HepG2 (cell line): Measurements from ENCODE around the gene ASGR1. TPM values are rescaled to one million over a fixed set of nuclear protein-coding genes. Genes with fewer than 3 reads are reported as not detected.

Source experiments
- CBX5 ChIP-seq: sonication (generic); formaldehyde crosslinking; IDR thresholded peaks from 2 replicates; pipeline ENCODE4 v1.4.0; 2020; ENCODE audit warnings: missing genetic modification reagents, borderline replicate concordance
- DNMT1 ChIP-seq: sonication (generic); formaldehyde crosslinking; IDR thresholded peaks from 2 replicates; pipeline ENCODE4 v1.5.1; 2020; ENCODE audit warnings: mild to moderate bottlenecking, missing genetic modification reagents
- HDAC6 ChIP-seq: fragments of 200-600 bp; sonication (generic); IDR thresholded peaks from 2 replicates; pipeline ENCODE4 v1.7.0; 2017; ENCODE audit warnings: mild to moderate bottlenecking, antibody characterized with exemption, low read length, low read depth
- RAD51 ChIP-seq: fragments of 450-650 bp; IDR thresholded peaks from 2 replicates; pipeline ENCODE4 v1.6.1; 2016; ENCODE audit warnings: borderline replicate concordance
- RBAK ChIP-seq: sonication (generic); formaldehyde crosslinking; IDR thresholded peaks from 2 replicates; pipeline ENCODE4 v1.5.1; 2020; ENCODE audit warnings: mild to moderate bottlenecking, missing genetic modification reagents
- SMARCE1 ChIP-seq: fragments of 450-650 bp; IDR thresholded peaks from 2 replicates; pipeline ENCODE4 v1.6.1; 2017; ENCODE audit warnings: borderline replicate concordance
- SNAI1 ChIP-seq: sonication (generic); formaldehyde crosslinking; IDR thresholded peaks from 2 replicates; pipeline ENCODE4 v1.5.0; 2020; ENCODE audit warnings: mild to moderate bottlenecking, missing genetic modification reagents, borderline replicate concordance
- U2AF2 ChIP-seq: fragments of 200-400 bp; formaldehyde crosslinking; IDR thresholded peaks from 2 replicates; pipeline ENCODE4 v1.6.1; 2017; ENCODE audit warnings: low read depth, mild to moderate bottlenecking, low read length
- ZC3H13 ChIP-seq: sonication (generic); formaldehyde crosslinking; IDR thresholded peaks from 2 replicates; pipeline ENCODE4 v1.8.1; 2023; ENCODE audit warnings: mild to moderate bottlenecking, missing genetic modification reagents, moderate library complexity
- ZFP90 ChIP-seq: sonication (generic); formaldehyde crosslinking; IDR thresholded peaks from 2 replicates; pipeline ENCODE4 v1.8.0; 2022; ENCODE audit warnings: missing genetic modification reagents, mild to moderate bottlenecking, inconsistent platforms, borderline replicate concordance
- ZNF569 ChIP-seq: sonication (generic); formaldehyde crosslinking; IDR thresholded peaks from 2 replicates; pipeline ENCODE4 v1.5.0; 2020; ENCODE audit warnings: mild to moderate bottlenecking, missing genetic modification reagents, moderate library complexity, borderline replicate concordance
- ZNF776 ChIP-seq: sonication (generic); formaldehyde crosslinking; IDR thresholded peaks from 2 replicates; pipeline ENCODE4 v1.4.0; 2020; ENCODE audit warnings: mild to moderate bottlenecking, missing genetic modification reagents
- ZNF781 ChIP-seq: sonication (generic); formaldehyde crosslinking; IDR thresholded peaks from 2 replicates; pipeline ENCODE4 v1.5.1; 2020; ENCODE audit warnings: borderline replicate concordance, mild to moderate bottlenecking, missing genetic modification reagents; ENCODE audit errors: not compliant biosample characterization
- ZNF839 ChIP-seq: sonication (generic); formaldehyde crosslinking; IDR thresholded peaks from 2 replicates; pipeline ENCODE4 v1.4.0; 2020; ENCODE audit warnings: missing genetic modification reagents, mild to moderate bottlenecking, borderline replicate concordance
- polyA plus RNA-seq, 8 experiments: library from polyadenylated mRNA; depleted of rRNA in 3 of 8; stranded (reverse) in 7 of 8; unstranded in 1 of 8; fragments of >200 nt; fragmentation: Illumina TruSeq in 4 of 8; extraction: Trizol in 4 of 8; gene quantifications; 2 replicates each; pipeline versions ENCODE4 v1.2.1 to v1.2.3, GENCODE V29; 2011 to 2016; ENCODE audit warnings: low read depth in 4 of 8, missing spikeins in 1 of 8, mixed read lengths in 1 of 8; ENCODE audit not compliant: insufficient read depth in 1 of 8
- total RNA-seq, 5 experiments: library from RNA; depleted of rRNA; stranded (reverse); fragments of >200 nt; fragmentation: Illumina TruSeq; extraction: Trizol; gene quantifications; 2 replicates each; pipeline ENCODE4 v1.2.3, GENCODE V29; 2016; ENCODE audit warnings: low read depth in 1 of 5
- TF ChIP-seq, protein P1 (sequence below): sonication (generic); formaldehyde crosslinking; IDR thresholded peaks from 2 replicates; pipeline ENCODE4 v1.5.1; 2020; ENCODE audit warnings: mild to moderate bottlenecking, moderate library complexity, missing genetic modification reagents
- TF ChIP-seq, protein P2 (sequence below): IDR thresholded peaks from 2 replicates; pipeline ENCODE4 v1.6.1; 2016; ENCODE audit warnings: mild to moderate bottlenecking
- TF ChIP-seq, protein P3 (sequence below): sonication (generic); formaldehyde crosslinking; IDR thresholded peaks from 2 replicates; pipeline ENCODE4 v1.4.0; 2020; ENCODE audit warnings: missing genetic modification reagents, borderline replicate concordance
- TF ChIP-seq, protein P4 (sequence below): IDR thresholded peaks from 2 replicates; pipeline ENCODE4 v1.4.0; 2020; ENCODE audit warnings: mild to moderate bottlenecking, missing genetic modification reagents
- TF ChIP-seq, protein P5 (sequence below): IDR thresholded peaks from 2 replicates; pipeline ENCODE4 v1.6.1; 2016

The ASGR1 gene
- total and polyA plus RNA-seq, 2 of the 13 experiments (the other 11 are each of a cell fraction or from before 2014, with no cell fraction given) = 353 to 796 TPM

DNA sequence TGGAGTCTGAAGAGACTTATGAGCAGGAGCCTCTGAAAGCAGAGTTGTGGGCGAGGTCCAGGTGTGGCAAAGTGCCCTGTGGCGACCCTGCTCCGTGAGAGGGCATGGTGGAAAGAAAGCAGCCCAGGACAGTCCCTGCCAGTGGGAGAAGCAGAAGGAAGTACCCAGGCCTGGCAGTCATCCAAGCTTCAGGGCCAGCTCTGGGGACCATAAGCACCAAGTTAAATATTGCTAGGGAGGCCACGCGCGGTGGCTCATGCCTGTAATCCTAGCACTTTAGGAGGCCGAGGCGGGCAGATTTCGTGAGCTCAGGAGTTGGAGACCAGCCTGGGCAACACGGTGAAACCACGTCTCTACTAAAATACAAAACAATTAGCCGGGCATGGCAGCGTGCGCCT lies 4.9 kb upstream of the ASGR1 start (continued):
- TF ChIP-seq RBAK (no peak), SMARCE1 (no peak), CBX5 (CRISPR knock-in tag) (no peak), RAD51 (no peak), SNAI1 (CRISPR knock-in tag) (no peak), ZNF776 (CRISPR knock-in tag) (no peak), U2AF2 (no peak), DNMT1 (no peak), ZFP90 (0 out of 2 replicates have a peak, but pooled peaks have one; percentile 52), ZC3H13 (no peak), ZNF839 (CRISPR knock-in tag) (no peak), ZNF569 (CRISPR knock-in tag) (no peak), HDAC6 (no peak), ZNF781 (CRISPR knock-in tag) (no peak)
- TF ChIP-seq, protein P1, sequence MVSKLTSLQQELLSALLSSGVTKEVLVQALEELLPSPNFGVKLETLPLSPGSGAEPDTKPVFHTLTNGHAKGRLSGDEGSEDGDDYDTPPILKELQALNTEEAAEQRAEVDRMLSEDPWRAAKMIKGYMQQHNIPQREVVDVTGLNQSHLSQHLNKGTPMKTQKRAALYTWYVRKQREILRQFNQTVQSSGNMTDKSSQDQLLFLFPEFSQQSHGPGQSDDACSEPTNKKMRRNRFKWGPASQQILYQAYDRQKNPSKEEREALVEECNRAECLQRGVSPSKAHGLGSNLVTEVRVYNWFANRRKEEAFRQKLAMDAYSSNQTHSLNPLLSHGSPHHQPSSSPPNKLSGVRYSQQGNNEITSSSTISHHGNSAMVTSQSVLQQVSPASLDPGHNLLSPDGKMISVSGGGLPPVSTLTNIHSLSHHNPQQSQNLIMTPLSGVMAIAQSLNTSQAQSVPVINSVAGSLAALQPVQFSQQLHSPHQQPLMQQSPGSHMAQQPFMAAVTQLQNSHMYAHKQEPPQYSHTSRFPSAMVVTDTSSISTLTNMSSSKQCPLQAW = peak; percentile 69; the same call in 1 of the 2 replicates
- TF ChIP-seq, protein P2, sequence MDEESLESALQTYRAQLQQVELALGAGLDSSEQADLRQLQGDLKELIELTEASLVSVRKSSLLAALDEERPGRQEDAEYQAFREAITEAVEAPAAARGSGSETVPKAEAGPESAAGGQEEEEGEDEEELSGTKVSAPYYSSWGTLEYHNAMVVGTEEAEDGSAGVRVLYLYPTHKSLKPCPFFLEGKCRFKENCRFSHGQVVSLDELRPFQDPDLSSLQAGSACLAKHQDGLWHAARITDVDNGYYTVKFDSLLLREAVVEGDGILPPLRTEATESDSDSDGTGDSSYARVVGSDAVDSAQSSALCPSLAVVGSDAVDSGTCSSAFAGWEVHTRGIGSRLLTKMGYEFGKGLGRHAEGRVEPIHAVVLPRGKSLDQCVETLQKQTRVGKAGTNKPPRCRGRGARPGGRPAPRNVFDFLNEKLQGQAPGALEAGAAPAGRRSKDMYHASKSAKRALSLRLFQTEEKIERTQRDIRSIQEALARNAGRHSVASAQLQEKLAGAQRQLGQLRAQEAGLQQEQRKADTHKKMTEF (CRISPR knock-in tag) = peak; percentile 70
- TF ChIP-seq, protein P3, sequence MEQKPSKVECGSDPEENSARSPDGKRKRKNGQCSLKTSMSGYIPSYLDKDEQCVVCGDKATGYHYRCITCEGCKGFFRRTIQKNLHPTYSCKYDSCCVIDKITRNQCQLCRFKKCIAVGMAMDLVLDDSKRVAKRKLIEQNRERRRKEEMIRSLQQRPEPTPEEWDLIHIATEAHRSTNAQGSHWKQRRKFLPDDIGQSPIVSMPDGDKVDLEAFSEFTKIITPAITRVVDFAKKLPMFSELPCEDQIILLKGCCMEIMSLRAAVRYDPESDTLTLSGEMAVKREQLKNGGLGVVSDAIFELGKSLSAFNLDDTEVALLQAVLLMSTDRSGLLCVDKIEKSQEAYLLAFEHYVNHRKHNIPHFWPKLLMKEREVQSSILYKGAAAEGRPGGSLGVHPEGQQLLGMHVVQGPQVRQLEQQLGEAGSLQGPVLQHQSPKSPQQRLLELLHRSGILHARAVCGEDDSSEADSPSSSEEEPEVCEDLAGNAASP (CRISPR knock-in tag) = peak; percentile 25; the same call in 1 of the 2 replicates
- TF ChIP-seq, protein P4, sequence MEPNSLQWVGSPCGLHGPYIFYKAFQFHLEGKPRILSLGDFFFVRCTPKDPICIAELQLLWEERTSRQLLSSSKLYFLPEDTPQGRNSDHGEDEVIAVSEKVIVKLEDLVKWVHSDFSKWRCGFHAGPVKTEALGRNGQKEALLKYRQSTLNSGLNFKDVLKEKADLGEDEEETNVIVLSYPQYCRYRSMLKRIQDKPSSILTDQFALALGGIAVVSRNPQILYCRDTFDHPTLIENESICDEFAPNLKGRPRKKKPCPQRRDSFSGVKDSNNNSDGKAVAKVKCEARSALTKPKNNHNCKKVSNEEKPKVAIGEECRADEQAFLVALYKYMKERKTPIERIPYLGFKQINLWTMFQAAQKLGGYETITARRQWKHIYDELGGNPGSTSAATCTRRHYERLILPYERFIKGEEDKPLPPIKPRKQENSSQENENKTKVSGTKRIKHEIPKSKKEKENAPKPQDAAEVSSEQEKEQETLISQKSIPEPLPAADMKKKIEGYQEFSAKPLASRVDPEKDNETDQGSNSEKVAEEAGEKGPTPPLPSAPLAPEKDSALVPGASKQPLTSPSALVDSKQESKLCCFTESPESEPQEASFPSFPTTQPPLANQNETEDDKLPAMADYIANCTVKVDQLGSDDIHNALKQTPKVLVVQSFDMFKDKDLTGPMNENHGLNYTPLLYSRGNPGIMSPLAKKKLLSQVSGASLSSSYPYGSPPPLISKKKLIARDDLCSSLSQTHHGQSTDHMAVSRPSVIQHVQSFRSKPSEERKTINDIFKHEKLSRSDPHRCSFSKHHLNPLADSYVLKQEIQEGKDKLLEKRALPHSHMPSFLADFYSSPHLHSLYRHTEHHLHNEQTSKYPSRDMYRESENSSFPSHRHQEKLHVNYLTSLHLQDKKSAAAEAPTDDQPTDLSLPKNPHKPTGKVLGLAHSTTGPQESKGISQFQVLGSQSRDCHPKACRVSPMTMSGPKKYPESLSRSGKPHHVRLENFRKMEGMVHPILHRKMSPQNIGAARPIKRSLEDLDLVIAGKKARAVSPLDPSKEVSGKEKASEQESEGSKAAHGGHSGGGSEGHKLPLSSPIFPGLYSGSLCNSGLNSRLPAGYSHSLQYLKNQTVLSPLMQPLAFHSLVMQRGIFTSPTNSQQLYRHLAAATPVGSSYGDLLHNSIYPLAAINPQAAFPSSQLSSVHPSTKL = peak; percentile 58
- TF ChIP-seq, protein P5, sequence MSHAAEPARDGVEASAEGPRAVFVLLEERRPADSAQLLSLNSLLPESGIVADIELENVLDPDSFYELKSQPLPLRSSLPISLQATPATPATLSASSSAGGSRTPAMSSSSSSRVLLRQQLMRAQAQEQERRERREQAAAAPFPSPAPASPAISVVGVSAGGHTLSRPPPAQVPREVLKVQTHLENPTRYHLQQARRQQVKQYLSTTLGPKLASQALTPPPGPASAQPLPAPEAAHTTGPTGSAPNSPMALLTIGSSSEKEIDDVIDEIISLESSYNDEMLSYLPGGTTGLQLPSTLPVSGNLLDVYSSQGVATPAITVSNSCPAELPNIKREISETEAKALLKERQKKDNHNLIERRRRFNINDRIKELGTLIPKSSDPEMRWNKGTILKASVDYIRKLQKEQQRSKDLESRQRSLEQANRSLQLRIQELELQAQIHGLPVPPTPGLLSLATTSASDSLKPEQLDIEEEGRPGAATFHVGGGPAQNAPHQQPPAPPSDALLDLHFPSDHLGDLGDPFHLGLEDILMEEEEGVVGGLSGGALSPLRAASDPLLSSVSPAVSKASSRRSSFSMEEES = 0 out of 2 replicates have a peak, but pooled peaks have one; percentile 16
